PFSK-1 (cell line): Measurements from ENCODE around the gene MBNL2.

Experiments
- FOXP2 ChIP-seq: optimal IDR thresholded peaks from 2 replicates; pipeline ENCODE3; 2011; ENCODE audit warnings: borderline replicate concordance, control low read depth, inconsistent platforms; ENCODE audit not compliant: insufficient read depth; ENCODE audit errors: extremely low read length, extremely low read depth
- POLR2AphosphoS5 ChIP-seq: IDR thresholded peaks from 2 replicates; pipeline ENCODE4 v1.6.1; 2012; ENCODE audit warnings: low read depth, mild to moderate bottlenecking, control low read depth, low read length, moderate library complexity
- REST ChIP-seq, 2 experiments: IDR thresholded peaks; 2 replicates each; pipeline versions ENCODE4 v1.6.1 to v1.8.0; 2011 to 2012; ENCODE audit warnings: low read depth in 2 of 2, low read length in 2 of 2, control low read depth in 1 of 2, inconsistent platforms in 1 of 2, mild to moderate bottlenecking in 1 of 2, moderate library complexity in 1 of 2; ENCODE audit not compliant: insufficient read depth in 1 of 2
- SIN3A ChIP-seq: IDR thresholded peaks from 2 replicates; pipeline ENCODE4 v1.6.1; 2012; ENCODE audit warnings: mild to moderate bottlenecking, low read length, moderate library complexity, borderline replicate concordance; ENCODE audit not compliant: insufficient read depth
- TAF1 ChIP-seq: IDR thresholded peaks from 2 replicates; pipeline ENCODE4 v1.6.1; 2012; ENCODE audit warnings: low read length, control low read depth, borderline replicate concordance; ENCODE audit not compliant: insufficient read depth

- TF ChIP-seq POLR2AphosphoS5 (no peak), SIN3A (no peak), REST (IDR thresholded peaks at IDR 0.05; ENCODE audit: insufficient read depth in 1 of 2, low read depth in 2 of 2, low read length in 2 of 2) (no peak), TAF1 (no peak), FOXP2 (no peak)
Observed at GRCh38 chr13:97430296-97430695, 208.2 kb downstream of the MBNL2 start.
